Activated CD8-positive, alpha-beta memory T cell treated with anti-CD3 and anti-CD28 coated beads for 4 hours (primary cell): ENCODE measurements around the gene FADS1.

Experiments used
- DNase-seq, 2 donors: peaks; one replicate each; pipeline ENCODE4 v3.0.0-alpha.2; 2020; ENCODE audit warnings: low read depth in 2 of 2

The FADS1 gene

DNA sequence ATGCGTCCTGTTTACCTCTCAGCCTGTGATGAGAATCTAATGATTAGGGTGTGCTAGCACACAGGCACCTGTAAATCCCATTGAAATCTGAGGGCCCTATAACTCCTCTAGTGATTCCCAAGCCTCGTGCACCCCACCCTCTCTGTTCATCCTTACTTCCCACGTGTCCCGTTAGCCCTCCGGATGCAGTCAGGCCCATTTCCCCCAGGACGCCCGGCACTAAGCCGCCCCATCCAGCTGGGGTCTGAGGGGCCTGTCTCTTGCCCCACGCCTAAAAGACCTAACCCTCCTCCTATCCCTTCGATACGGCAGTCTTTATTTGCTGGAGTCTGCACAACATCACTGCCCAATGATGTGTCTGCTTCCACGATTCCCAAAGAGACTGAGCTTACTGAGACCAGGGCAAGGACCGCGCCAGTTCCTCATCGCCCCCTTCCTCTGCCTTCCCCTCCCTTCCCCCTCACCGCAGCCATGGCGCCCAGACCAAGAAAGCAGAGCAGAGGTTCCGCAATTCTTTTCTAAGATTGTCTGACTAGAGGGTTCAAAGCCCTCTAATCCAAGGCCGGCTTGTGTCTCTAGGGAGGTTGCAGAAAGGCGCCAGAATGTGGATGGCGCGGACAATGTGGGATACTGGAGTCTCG is 10.2 kb upstream of the FADS1 start:
- no peak for DNase-seq

GRCh38 chr11:61820174-61820573 is 3.4 kb upstream of the FADS1 start:
- DNase-seq = no peak

DNA sequence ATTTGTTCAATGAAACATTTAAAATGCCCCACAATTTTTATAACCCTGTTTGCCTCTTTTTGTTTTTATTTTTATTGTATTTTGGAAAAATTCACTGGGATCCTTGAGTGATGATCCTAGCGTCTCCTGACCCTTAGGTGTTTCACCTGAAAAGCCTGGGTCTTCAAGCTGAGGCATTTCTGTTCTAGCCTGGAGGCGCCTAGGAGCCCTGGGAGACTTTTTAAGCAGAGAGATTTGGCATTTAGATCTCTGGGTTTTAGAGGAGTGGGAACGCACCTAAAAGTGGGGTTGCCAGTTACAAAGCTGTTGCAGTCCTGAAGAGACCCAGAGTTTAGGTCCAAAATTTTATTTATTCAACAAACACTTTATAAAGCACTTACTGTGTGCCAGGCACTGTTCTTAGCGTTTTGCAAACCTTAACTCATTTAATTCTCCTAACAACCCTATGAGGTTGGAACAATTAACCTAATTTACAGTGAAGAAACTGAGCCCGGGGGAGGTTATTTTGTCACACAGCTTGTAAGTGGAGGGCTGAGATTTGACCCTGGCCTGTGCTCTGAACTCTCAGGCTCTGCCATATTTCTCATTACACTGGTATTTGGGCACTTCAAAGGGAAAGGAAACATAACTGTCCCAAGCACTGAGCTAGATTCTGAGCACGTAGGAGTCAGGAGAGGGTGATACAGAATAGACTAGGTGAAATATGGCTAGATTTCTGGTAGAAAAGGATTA is 834 bp upstream of the FADS1 start:
- DNase-seq = no peak

- DNase-seq = no peak
Measured at GRCh38 chr11:61815790-61816735, 740 bp downstream of the FADS1 start.

DNA sequence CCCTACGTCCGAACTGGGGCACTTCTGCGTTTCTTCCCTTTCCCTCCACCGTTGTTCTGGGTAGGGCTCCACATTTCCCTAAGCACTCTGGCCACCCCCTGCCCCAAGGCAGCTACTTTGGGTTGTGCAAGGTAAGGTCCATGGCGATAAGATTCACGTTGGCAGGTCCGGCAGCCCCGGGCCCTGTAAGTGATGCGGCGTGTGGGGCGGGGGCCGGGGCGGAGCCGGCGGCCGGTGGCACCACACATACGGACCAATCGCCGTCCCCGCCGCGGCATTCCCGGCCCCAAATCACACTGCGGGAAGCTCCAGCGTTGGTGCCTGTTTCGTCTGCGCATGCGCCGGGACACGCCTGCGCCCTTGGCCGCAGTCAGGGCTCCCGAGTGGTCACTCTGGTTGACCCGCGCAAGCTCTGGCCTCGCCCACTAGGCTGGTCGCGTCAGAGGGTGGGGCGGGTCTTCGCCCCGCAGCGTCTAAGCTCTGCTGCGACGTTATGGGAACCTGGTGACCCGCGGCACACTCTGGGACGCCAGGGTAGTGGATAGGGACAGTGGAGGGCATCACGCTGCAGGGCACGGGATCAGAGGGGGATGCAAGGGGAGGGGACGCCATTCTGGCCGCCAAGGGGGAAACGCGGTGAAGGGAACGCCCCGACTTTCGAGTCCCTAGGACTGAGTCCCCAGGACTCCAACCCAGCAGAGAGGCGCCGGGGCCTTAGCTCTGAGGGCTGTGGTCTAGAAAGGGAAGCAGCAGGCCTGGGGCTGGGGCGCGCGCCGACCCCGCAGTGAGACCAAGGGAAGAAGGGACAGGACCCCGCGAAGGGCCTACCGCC is 1.6 kb downstream of the FADS1 start:
- no peak for DNase-seq

DNA sequence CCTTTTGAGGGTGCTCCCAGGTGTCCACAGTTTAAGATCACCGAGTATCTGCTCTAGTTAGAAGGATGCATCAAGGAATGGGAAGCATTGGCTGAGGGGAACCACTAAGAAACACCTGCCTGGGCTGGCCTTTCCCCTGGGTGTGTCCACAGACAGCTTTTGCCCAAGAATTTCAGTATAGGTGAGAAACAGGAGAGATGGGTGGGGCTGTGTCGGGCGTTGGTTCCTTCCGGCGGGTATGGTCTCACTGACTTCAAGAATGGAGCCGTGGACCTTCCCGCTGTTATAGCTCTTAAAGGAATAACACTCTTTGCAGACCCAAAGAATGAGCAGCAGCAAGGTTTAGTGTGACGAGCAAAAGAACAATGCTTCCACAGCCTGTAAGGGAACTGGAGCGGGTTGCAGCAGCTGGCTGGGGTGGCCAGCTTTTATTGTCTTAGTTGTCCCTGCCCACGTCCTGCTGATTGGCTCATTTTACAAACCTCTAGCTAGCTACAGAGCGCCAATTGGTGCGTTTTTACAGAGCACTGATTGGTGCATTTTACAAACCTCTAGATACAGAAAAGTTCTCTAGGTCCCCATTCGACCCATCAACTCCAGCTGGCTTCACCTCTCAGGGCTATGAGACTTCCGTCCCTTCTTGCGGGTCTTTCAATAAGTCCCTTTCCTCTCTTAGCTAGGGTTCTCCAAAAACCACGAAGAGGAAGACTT is 2.4 kb downstream of the FADS1 start:
- no peak for DNase-seq

- no peak for DNase-seq
Measured at GRCh38 chr11:61812736-61813411, 3.9 kb downstream of the FADS1 start.

- DNase-seq = no peak
Measured at GRCh38 chr11:61811831-61812230, 5.0 kb downstream of the FADS1 start.

DNA sequence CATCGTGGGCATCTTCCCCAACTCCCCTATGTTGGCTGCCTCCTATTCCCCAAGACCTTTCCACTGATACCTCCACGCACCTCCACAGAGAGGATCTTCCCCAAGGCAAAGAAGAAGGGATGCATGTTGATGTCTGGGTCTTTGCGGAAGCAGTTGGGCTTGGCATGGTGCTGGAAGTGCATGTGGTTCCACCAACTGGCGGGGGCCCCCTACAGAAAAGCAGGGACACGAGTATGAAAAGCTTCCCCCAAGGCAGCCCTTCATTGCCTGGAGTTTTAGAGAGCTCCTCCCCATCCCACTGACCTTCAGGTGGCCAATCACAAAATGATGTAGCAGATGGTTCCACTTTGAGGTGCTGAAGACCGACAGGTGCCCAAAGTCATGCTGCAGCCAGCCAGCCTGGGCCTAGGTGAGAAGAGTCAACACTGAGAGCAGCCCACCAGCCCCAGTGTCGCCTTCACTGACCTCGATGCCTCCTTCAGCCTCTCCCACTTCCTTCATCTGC is 6.1 kb downstream of the FADS1 start:
- no peak for DNase-seq

GRCh38 chr11:61806785-61807184 is 10.0 kb downstream of the FADS1 start:
- DNase-seq = no peak

GRCh38 chr11:61805146-61805545 is 11.7 kb downstream of the FADS1 start:
- no peak for DNase-seq

DNA sequence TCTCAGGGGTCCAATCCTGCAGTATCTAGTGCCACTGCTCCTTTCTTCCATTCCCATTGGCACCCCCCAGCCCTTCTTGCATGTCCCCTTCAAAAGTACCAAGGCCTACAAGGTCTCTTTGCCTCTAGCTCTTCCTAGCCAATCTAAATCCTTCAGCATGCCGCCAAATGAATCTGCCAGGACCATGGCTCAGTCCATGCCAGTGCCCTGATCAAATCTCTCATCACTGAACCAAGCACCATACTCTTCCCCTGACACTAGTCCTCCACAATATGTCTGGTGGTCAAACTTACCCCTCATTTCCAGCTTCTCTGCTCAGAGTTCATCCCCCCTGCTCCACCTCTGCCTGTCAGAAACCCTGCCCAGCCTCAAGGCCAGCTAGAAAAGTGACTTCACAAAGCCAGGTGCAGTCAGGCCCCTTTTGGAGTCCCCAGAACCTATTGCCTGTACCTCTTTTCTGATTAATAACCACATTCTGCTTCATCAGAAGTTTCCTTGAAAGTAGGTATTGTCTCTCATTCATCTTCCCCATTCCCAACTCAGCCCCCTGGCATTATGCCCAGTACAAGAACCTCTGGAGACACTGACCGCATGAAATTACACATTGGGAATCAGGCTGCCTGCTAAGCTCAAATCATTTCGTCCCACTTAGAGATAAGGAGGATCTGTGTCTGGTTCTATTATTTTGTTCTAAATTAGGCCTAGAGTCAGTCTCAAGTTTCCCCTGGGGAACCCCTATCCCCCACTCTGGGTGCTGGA is 12.7 kb downstream of the FADS1 start:
- DNase-seq = no peak

DNA sequence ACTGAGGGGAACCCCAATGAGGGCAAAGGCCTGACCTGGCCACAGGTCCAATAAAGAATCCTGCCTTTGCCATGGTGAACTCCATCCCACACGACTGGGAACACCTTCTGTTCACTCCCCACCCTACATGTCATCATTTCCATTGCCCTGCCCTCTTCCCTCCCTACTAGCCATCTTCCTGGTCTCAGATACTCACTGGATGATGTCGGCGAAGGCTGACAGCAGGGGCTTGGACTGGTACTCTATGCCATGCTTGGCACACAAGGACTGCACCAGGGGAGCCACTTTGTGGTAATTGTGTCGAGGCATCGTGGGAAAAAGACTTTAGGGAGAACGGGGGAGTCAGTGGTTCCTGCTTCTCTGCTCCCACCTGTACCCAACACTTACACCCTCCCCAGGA is 14.2 kb downstream of the FADS1 start:
- DNase-seq = no peak

DNA sequence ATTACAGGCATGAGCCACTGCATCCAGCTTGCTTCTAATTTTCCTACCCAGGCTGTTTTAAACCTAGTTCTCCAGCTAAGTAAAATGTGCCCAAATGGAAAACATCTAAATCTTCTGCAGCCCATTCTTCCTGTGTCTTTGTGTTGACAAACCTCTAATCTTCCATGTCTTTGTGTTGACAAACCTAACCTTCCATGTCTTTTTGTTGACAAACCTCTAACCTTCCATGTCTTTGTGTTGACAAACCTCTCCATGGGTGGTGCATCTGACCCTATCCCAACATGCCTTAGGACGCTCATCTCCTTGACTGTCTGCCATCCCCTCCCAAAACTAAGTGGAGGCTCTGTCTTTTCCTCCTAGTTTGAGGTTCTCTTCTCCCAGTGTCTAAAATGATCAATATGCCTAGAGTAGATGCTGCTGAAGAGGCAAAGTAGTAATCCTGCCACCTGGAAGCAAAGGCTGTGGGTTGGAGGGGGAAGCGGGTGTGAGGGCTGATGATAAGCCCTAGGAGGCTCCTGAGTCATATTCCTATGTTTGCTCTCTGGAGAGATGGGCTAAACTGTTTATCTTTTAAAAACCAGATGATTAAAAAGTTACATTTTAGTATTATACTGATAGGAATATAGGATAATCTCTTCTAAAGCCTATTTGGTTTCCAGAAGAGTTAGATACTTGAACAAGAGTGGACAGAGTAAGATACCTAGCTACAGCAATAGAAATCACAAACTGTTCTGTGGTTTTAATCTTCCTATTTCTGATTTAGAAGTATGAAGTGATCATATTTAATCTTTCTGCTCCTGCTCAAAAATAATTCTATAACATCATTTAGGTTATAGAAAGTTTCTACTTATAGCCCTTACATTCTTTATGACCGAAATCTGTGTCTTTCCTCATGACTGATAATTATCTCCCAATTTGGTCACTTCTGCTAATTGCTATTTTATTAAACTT is 16.2 kb downstream of the FADS1 start:
- no peak for DNase-seq

- DNase-seq = no peak
Measured at GRCh38 chr11:61799665-61800284, 17.0 kb downstream of the FADS1 start.

DNA sequence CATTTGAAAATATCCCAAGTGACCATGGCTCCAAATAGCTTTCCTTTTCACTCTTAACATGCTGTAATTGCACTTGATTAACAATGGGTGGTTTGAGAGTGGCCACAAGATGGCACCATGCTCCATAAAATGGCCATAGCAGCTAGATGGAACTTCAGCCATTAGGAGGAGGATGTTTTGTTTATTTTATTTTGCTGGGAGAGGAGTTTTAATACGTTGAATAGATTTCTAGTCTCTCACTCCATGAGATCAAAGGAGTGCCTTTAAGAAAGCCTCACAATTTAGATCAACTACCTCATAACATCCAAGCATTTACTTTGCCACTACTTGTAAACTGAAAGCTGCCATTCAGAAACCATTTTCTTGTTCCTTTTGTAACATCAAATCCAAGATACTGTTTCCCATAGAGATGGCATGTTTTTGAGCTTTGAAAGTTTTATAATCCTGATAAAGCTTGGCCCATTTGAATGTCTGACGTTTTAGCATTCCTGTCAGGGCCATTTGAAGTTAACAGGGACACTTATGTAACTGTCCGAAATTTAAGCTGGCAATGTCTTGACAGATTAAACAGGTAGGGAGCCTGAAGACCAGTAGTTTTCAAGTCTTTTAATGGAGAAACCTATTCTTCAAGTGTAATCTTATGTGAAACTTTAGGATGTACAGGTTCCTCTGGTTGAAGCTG is 19.4 kb downstream of the FADS1 start:
- DNase-seq = peak; percentile 43 to 54

DNA sequence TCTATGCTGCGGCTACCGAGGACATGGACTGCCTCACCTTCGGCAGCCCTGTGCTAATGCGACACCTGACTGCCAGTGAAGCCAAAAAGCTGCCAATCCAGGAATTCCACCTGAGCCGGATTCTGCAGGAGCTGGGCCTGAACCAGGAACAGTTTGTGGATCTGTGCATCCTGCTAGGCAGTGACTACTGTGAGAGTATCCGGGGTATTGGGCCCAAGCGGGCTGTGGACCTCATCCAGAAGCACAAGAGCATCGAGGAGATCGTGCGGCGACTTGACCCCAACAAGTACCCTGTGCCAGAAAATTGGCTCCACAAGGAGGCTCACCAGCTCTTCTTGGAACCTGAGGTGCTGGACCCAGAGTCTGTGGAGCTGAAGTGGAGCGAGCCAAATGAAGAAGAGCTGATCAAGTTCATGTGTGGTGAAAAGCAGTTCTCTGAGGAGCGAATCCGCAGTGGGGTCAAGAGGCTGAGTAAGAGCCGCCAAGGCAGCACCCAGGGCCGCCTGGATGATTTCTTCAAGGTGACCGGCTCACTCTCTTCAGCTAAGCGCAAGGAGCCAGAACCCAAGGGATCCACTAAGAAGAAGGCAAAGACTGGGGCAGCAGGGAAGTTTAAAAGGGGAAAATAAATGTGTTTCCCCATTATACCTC is 20.8 kb downstream of the FADS1 start:
- DNase-seq = no peak
